WTC11 (cell line): ENCODE results near the gene PNPLA8. TPM values are rescaled to one million over a fixed set of nuclear protein-coding genes. Genes with fewer than 3 reads are reported as not detected.

ENCODE experiments used
- ATAC-seq: fragments of 200-7000 bp; cut with Tn5 transposase; 2 replicates; pipeline ENCODE4 v1.10.0; 2021; ENCODE audit warnings: mild to moderate bottlenecking, moderate library complexity
- CTCF ChIA-PET: fragments of 300-600 bp; sonication (Branson Sonifier 250); formaldehyde crosslinking; loops from one replicate; lab custom pipeline; 2021; ENCODE audit warnings: antibody characterized with exemption; lab: Charles Lee
- POLR2A ChIA-PET: fragments of 350-600 bp; sonication (Branson Sonifier 250); formaldehyde crosslinking; loops from one replicate; lab custom pipeline; 2021; ENCODE audit warnings: antibody characterized with exemption; lab: Charles Lee
- DNase-seq: peaks from one replicate; pipeline ENCODE4 v3.0.0; 2021; ENCODE audit warnings: low spot score
- H3K27ac Mint-ChIP-seq: 2 replicates; pipeline ENCODE4 v1.8.0; 2021; ENCODE audit warnings: mixed read lengths
- H3K27me3 Mint-ChIP-seq: 2 replicates; pipeline ENCODE4 v1.8.0; 2021; ENCODE audit warnings: low read depth, mild to moderate bottlenecking, moderate library complexity, mixed read lengths
- H3K36me3 Mint-ChIP-seq: 2 replicates; pipeline ENCODE4 v1.8.0; 2021; ENCODE audit warnings: mixed read lengths
- H3K4me1 Mint-ChIP-seq: 2 replicates; pipeline ENCODE4 v1.8.0; 2022; ENCODE audit warnings: mixed read lengths
- H3K4me3 Mint-ChIP-seq: 2 replicates; pipeline ENCODE4 v1.8.0; 2021; ENCODE audit warnings: mild to moderate bottlenecking, moderate library complexity, mixed read lengths
- H3K9me3 Mint-ChIP-seq: 2 replicates; pipeline ENCODE4 v1.8.0; 2021; ENCODE audit warnings: mixed read lengths
- CBFB ChIP-seq: sonication (generic); formaldehyde crosslinking; IDR thresholded peaks from 2 replicates; pipeline ENCODE4 v1.8.1; 2022; ENCODE audit warnings: mild to moderate bottlenecking, low read depth, missing genetic modification reagents
- ELF4 ChIP-seq: sonication (generic); formaldehyde crosslinking; IDR thresholded peaks from 2 replicates; pipeline ENCODE4 v1.8.1; 2022; ENCODE audit warnings: low read depth, mild to moderate bottlenecking, moderate library complexity, missing genetic modification reagents
- ETV6 ChIP-seq: sonication (generic); formaldehyde crosslinking; IDR thresholded peaks from 2 replicates; pipeline ENCODE4 v1.8.1; 2022; ENCODE audit warnings: mild to moderate bottlenecking, missing genetic modification reagents
- FOXP1 ChIP-seq: sonication (generic); formaldehyde crosslinking; IDR thresholded peaks from 2 replicates; pipeline ENCODE4 v1.8.0; 2022; ENCODE audit warnings: missing genetic modification reagents, mild to moderate bottlenecking, moderate library complexity, borderline replicate concordance
- HMGA2 ChIP-seq: fragments of 250-450 bp; sonication (Bioruptor Pico); IDR thresholded peaks from 2 replicates; pipeline ENCODE4 v1.4.0; 2021; ENCODE audit warnings: mild to moderate bottlenecking, moderate library complexity
- IRF2 ChIP-seq: sonication (generic); formaldehyde crosslinking; IDR thresholded peaks from 2 replicates; pipeline ENCODE4 v1.8.0; 2022; ENCODE audit warnings: low read depth, missing genetic modification reagents, borderline replicate concordance
- JAZF1 ChIP-seq: fragments of 250-450 bp; sonication (Bioruptor Pico); IDR thresholded peaks from 2 replicates; pipeline ENCODE4 v1.9.0; 2021; ENCODE audit warnings: moderate library complexity, mild to moderate bottlenecking, inconsistent platforms
- MYBL2 ChIP-seq: sonication (generic); formaldehyde crosslinking; IDR thresholded peaks from 2 replicates; pipeline ENCODE4 v1.8.1; 2023; ENCODE audit warnings: mild to moderate bottlenecking, moderate library complexity, missing genetic modification reagents
- NFYB ChIP-seq: sonication (generic); formaldehyde crosslinking; conservative IDR thresholded peaks from 2 replicates; pipeline ENCODE4 v1.8.0; 2022; ENCODE audit warnings: low read depth, missing genetic modification reagents
- PRRX2 ChIP-seq: fragments of 250-450 bp; sonication (Bioruptor Pico); IDR thresholded peaks from 2 replicates; pipeline ENCODE4 v1.8.0; 2021; ENCODE audit warnings: mild to moderate bottlenecking
- RORB ChIP-seq: fragments of 250-450 bp; sonication (Bioruptor Pico); IDR thresholded peaks from 2 replicates; pipeline ENCODE4 v1.9.0; 2021; ENCODE audit warnings: mild to moderate bottlenecking
- TEAD4 ChIP-seq: sonication (generic); formaldehyde crosslinking; IDR thresholded peaks from 2 replicates; pipeline ENCODE4 v1.8.0; 2022; ENCODE audit warnings: mild to moderate bottlenecking, missing genetic modification reagents
- ZNF219 ChIP-seq: sonication (generic); formaldehyde crosslinking; IDR thresholded peaks from 2 replicates; pipeline ENCODE4 v1.8.0; 2023; ENCODE audit warnings: missing genetic modification reagents, mild to moderate bottlenecking, borderline replicate concordance
- total RNA-seq: library from RNA; stranded (reverse); gene quantifications from 3 replicates; pipeline ENCODE4 v1.2.3, GENCODE V29; 2021
- TF ChIP-seq, protein P1 (sequence below): fragments of 250-450 bp; sonication (Bioruptor Pico); IDR thresholded peaks from 2 replicates; pipeline ENCODE4 v1.9.0; 2021; ENCODE audit warnings: mild to moderate bottlenecking, borderline replicate concordance
- TF ChIP-seq, protein P2 (sequence below): sonication (generic); formaldehyde crosslinking; IDR thresholded peaks from 2 replicates; pipeline ENCODE4 v1.8.0; 2022; ENCODE audit warnings: mild to moderate bottlenecking, missing genetic modification reagents
- TF ChIP-seq, protein P3 (sequence below): sonication (generic); formaldehyde crosslinking; conservative IDR thresholded peaks from 2 replicates; pipeline ENCODE4 v1.8.1; 2022; ENCODE audit warnings: mild to moderate bottlenecking, missing genetic modification reagents
- TF ChIP-seq, protein P4 (sequence below): sonication (generic); formaldehyde crosslinking; IDR thresholded peaks from 2 replicates; pipeline ENCODE4 v1.8.1; 2022; ENCODE audit warnings: low read depth, missing genetic modification reagents, borderline replicate concordance
- TF ChIP-seq, protein P5 (sequence below): sonication (generic); formaldehyde crosslinking; IDR thresholded peaks from 2 replicates; pipeline ENCODE4 v1.8.1; 2023; ENCODE audit warnings: mild to moderate bottlenecking, missing genetic modification reagents, moderate library complexity

The PNPLA8 gene
- total RNA-seq, 1 experiment from 2014 or later = 12.4 TPM

DNA sequence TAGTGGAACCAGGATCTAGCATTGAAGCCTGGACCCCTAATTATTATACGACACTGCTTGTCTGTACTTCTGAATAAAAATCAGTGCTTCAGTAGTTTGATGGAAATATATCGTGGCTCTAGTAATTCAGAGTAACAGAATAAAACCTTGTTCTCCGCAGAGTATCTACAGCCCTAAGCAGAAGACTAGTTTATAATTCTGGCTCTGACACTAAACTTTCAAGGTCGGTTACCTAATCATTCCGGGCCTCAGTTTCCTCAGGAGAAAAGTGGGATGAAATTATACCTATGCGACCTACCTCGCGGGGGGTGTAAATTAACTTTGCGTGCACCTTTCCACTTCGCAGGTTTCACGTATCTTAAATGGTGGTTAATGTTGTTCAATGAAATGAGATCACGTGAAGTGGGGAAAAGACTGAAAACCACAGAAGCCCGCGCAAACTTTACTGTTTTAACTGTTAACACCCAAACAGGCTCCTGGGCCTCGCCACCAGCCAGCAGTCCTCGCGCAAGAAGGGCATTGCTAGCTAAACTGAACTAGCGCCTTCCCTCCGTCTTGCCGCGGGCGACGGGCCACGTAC lies 43.0 kb upstream of the PNPLA8 start (continued):
- TF ChIP-seq, protein P1, sequence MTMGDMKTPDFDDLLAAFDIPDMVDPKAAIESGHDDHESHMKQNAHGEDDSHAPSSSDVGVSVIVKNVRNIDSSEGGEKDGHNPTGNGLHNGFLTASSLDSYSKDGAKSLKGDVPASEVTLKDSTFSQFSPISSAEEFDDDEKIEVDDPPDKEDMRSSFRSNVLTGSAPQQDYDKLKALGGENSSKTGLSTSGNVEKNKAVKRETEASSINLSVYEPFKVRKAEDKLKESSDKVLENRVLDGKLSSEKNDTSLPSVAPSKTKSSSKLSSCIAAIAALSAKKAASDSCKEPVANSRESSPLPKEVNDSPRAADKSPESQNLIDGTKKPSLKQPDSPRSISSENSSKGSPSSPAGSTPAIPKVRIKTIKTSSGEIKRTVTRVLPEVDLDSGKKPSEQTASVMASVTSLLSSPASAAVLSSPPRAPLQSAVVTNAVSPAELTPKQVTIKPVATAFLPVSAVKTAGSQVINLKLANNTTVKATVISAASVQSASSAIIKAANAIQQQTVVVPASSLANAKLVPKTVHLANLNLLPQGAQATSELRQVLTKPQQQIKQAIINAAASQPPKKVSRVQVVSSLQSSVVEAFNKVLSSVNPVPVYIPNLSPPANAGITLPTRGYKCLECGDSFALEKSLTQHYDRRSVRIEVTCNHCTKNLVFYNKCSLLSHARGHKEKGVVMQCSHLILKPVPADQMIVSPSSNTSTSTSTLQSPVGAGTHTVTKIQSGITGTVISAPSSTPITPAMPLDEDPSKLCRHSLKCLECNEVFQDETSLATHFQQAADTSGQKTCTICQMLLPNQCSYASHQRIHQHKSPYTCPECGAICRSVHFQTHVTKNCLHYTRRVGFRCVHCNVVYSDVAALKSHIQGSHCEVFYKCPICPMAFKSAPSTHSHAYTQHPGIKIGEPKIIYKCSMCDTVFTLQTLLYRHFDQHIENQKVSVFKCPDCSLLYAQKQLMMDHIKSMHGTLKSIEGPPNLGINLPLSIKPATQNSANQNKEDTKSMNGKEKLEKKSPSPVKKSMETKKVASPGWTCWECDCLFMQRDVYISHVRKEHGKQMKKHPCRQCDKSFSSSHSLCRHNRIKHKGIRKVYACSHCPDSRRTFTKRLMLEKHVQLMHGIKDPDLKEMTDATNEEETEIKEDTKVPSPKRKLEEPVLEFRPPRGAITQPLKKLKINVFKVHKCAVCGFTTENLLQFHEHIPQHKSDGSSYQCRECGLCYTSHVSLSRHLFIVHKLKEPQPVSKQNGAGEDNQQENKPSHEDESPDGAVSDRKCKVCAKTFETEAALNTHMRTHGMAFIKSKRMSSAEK (CRISPR knock-in tag) = no peak
- TF ChIP-seq, protein P2, sequence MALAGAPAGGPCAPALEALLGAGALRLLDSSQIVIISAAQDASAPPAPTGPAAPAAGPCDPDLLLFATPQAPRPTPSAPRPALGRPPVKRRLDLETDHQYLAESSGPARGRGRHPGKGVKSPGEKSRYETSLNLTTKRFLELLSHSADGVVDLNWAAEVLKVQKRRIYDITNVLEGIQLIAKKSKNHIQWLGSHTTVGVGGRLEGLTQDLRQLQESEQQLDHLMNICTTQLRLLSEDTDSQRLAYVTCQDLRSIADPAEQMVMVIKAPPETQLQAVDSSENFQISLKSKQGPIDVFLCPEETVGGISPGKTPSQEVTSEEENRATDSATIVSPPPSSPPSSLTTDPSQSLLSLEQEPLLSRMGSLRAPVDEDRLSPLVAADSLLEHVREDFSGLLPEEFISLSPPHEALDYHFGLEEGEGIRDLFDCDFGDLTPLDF (CRISPR knock-in tag) = no peak
- TF ChIP-seq, protein P3, sequence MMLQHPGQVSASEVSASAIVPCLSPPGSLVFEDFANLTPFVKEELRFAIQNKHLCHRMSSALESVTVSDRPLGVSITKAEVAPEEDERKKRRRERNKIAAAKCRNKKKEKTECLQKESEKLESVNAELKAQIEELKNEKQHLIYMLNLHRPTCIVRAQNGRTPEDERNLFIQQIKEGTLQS = no peak
- TF ChIP-seq FOXP1 (CRISPR knock-in tag) = no peak
- TF ChIP-seq, protein P4, sequence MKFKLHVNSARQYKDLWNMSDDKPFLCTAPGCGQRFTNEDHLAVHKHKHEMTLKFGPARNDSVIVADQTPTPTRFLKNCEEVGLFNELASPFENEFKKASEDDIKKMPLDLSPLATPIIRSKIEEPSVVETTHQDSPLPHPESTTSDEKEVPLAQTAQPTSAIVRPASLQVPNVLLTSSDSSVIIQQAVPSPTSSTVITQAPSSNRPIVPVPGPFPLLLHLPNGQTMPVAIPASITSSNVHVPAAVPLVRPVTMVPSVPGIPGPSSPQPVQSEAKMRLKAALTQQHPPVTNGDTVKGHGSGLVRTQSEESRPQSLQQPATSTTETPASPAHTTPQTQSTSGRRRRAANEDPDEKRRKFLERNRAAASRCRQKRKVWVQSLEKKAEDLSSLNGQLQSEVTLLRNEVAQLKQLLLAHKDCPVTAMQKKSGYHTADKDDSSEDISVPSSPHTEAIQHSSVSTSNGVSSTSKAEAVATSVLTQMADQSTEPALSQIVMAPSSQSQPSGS = no peak
- TF ChIP-seq, all 79 proteins: peak for 0

DNA sequence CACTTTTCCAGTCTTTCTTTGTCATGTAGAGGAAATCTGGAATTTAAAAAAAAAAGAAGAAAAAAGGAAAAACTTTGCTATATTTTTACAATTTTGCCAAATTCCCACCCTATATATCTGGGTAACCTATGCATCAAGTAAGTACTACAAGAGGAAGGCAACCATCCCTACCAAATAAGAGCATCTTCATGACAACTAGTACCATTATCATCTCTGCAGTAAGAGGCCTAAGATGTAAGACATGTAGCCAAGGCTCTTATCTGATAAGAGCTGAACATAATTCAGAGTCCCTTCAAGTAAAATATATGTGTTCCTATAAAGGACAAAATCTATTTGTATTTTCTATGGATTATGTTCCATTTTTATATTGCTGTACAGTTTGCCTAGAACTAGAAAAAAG lies 40.1 kb upstream of the PNPLA8 start:
- Mint-ChIP-seq H3K4me3 (no peak overlapping the region), H3K27me3 (no peaks in the 10 kb centered on the region), H3K4me1 (peaks cover 20% of the 10 kb centered on the region), H3K27ac (no peak overlapping the region), H3K9me3 (no peaks in the 10 kb centered on the region), H3K36me3 (peaks cover 18% of the 10 kb centered on the region)
- ChIA-PET CTCF (no interaction called here), POLR2A (no interaction called here)
- DNase-seq (no peak), ATAC-seq (no peak)
- TF ChIP-seq JAZF1 (CRISPR knock-in tag) (no peak), ELF4 (no peak), ZNF219 (CRISPR knock-in tag) (no peak), NFYB (no peak), PRRX2 (CRISPR knock-in tag) (no peak), CBFB (CRISPR knock-in tag) (no peak), TEAD4 (CRISPR knock-in tag) (no peak), MYBL2 (CRISPR knock-in tag) (no peak), ETV6 (CRISPR knock-in tag) (no peak), HMGA2 (CRISPR knock-in tag) (no peak), IRF2 (no peak), RORB (CRISPR knock-in tag) (no peak)
- TF ChIP-seq, protein P5, sequence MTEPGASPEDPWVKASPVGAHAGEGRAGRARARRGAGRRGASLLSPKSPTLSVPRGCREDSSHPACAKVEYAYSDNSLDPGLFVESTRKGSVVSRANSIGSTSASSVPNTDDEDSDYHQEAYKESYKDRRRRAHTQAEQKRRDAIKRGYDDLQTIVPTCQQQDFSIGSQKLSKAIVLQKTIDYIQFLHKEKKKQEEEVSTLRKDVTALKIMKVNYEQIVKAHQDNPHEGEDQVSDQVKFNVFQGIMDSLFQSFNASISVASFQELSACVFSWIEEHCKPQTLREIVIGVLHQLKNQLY = no peak
